RWPE2 (cell line): ENCODE results near the gene CCDC57.
"Not testable (repeated sequence)": the region's sequence is repeated elsewhere in the genome, so short reads cannot be mapped to it uniquely, and the experiment has no call there.

ENCODE experiments used
- ATAC-seq: fragments of 200-7000 bp; cut with Tn5 transposase; 3 replicates; pipeline ENCODE4 v1.9.1; 2021; ENCODE audit warnings: low read depth
- DNase-seq: peaks from one replicate; pipeline ENCODE4 v3.0.0-alpha.2; 2020; ENCODE audit warnings: low spot score
- H3K27ac ChIP-seq: fragments of 450-650 bp; 2 replicates; pipeline ENCODE4 v1.5.1; 2017; ENCODE audit warnings: mild to moderate bottlenecking; ENCODE audit not compliant: poor library complexity, severe bottlenecking
- H3K27me3 ChIP-seq: fragments of 250-450 bp; sonication (Bioruptor Pico); 2 replicates; pipeline ENCODE4 v1.5.1; 2021; ENCODE audit warnings: mild to moderate bottlenecking, moderate library complexity; ENCODE audit not compliant: insufficient read depth, poor library complexity, severe bottlenecking
- H3K36me3 ChIP-seq: fragments of 250-450 bp; sonication (Bioruptor Pico); 2 replicates; pipeline ENCODE4 v1.5.1; 2020; ENCODE audit warnings: low read depth, mild to moderate bottlenecking, moderate library complexity
- H3K4me1 ChIP-seq: fragments of 250-450 bp; sonication (Bioruptor Pico); 2 replicates; pipeline ENCODE4 v1.5.1; 2021; ENCODE audit warnings: mild to moderate bottlenecking, moderate library complexity; ENCODE audit not compliant: insufficient read depth, poor library complexity, severe bottlenecking
- H3K4me3 ChIP-seq: fragments of 250-450 bp; sonication (Bioruptor Pico); 2 replicates; pipeline ENCODE4 v1.5.1; 2021; ENCODE audit warnings: mild to moderate bottlenecking, moderate library complexity; ENCODE audit not compliant: severe bottlenecking
- H3K9me3 ChIP-seq: fragments of 250-450 bp; sonication (Bioruptor Pico); 2 replicates; pipeline ENCODE4 v1.5.1; 2021; ENCODE audit warnings: mild to moderate bottlenecking, moderate library complexity; ENCODE audit not compliant: severe bottlenecking
- TF ChIP-seq, protein P1 (sequence below): fragments of 450-650 bp; IDR thresholded peaks from one replicate; pipeline ENCODE4 v1.5.1; 2017; ENCODE audit warnings: mild to moderate bottlenecking, moderate library complexity; ENCODE audit not compliant: poor library complexity, severe bottlenecking

The CCDC57 gene

GRCh38 chr17:82214012-82214628, 1.5 kb upstream of the CCDC57 start:
- Histone ChIP-seq H3K9me3 (no peaks in the 10 kb centered on the region), H3K27me3 (no peaks in the 10 kb centered on the region), H3K27ac (peak overlapping the region; percentile 98), H3K4me3 (no peak overlapping the region), H3K4me1 (peaks cover 32% of the 10 kb centered on the region), H3K36me3 (no peaks in the 10 kb centered on the region)
- ATAC-seq = no peak
- DNase-seq = no peak
- TF ChIP-seq, protein P1, sequence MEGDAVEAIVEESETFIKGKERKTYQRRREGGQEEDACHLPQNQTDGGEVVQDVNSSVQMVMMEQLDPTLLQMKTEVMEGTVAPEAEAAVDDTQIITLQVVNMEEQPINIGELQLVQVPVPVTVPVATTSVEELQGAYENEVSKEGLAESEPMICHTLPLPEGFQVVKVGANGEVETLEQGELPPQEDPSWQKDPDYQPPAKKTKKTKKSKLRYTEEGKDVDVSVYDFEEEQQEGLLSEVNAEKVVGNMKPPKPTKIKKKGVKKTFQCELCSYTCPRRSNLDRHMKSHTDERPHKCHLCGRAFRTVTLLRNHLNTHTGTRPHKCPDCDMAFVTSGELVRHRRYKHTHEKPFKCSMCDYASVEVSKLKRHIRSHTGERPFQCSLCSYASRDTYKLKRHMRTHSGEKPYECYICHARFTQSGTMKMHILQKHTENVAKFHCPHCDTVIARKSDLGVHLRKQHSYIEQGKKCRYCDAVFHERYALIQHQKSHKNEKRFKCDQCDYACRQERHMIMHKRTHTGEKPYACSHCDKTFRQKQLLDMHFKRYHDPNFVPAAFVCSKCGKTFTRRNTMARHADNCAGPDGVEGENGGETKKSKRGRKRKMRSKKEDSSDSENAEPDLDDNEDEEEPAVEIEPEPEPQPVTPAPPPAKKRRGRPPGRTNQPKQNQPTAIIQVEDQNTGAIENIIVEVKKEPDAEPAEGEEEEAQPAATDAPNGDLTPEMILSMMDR = no peak

DNA sequence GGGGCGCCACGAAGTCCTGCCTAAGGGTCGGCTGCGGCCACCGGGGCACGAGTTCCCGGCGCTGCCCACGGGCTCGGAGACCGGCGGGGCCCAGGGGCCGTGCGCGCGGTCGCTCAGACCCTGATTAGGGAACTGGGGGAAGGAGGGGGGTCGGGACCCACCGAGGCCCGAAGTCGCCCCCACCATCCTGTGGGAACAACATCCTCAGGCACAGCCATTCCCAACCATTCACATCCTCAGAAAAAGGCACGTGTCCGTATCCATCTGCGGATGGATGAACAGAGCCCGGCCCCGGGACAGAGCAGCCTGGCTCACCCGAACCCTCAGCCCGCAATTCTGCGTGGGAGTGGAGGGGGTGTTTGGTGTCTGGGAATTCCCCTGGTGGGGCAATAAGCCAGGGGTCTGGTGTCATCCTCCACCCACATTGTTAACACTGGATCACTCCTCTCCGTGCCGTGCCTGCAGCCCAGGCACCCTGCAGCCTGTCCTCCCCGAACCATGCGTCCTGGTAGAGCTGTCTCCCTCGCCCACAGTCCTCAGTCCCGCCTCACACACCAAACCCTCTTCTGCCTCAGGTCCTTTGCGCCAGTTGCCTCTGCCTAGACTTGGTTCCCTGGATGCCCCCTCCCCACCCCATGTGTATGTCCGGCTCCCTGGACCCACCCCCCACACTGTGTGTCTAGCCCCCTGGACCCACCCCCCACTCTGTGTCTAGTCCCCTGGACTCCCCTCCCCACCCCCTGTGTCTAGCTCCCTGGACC, 789 bp upstream of the CCDC57 start:
- no peaks in the 10 kb centered on the region for H3K36me3 ChIP-seq
- H3K27ac ChIP-seq = peak overlapping the region; percentile 98
- TF ChIP-seq, protein P1 = no peak
- DNase-seq (peak; percentile 77), ATAC-seq (peak; percentile 46)
- H3K4me3 ChIP-seq = peak overlapping the region; percentile 83
- H3K4me1 ChIP-seq = peaks cover 32% of the 10 kb centered on the region
- H3K27me3 ChIP-seq = no peaks in the 10 kb centered on the region
- H3K9me3 ChIP-seq = no peaks in the 10 kb centered on the region

- H3K27ac ChIP-seq, H3K4me3 ChIP-seq, ATAC-seq, H3K9me3 ChIP-seq, H3K27me3 ChIP-seq, H3K36me3 ChIP-seq, DNase-seq: not testable (repeated sequence)
- H3K4me1 ChIP-seq = peaks cover 19% of the 10 kb centered on the region
Measured at GRCh38 chr17:82210655-82211054, 2.0 kb downstream of the CCDC57 start.

GRCh38 chr17:82205720-82206508, 6.7 kb downstream of the CCDC57 start:
- DNase-seq (peak; percentile 88), ATAC-seq (peak; percentile 75)
- peaks cover 25% of the 10 kb centered on the region for H3K4me1 ChIP-seq
- H3K36me3 ChIP-seq = peaks cover 16% of the 10 kb centered on the region
- H3K4me3 ChIP-seq = peak overlapping the region; percentile 5
- H3K9me3 ChIP-seq = no peaks in the 10 kb centered on the region
- TF ChIP-seq, protein P1 = peak; percentile 96
- H3K27me3 ChIP-seq = no peaks in the 10 kb centered on the region
- H3K27ac ChIP-seq = peak overlapping the region; percentile 90
